Trophoblast cell (in vitro differentiated cells and primary cell): ENCODE measurements around the gene THAP3.

ENCODE experiments used
- DNase-seq, 2 donors: peaks; one replicate each; pipeline ENCODE4 v3.0.0-alpha.2; 2016
- H2AFZ ChIP-seq: 2 replicates; pipeline ENCODE4 v1.6.1; 2013; ENCODE audit warnings: low read length, moderate library complexity, mild to moderate bottlenecking; ENCODE audit not compliant: insufficient read depth, poor library complexity
- H2AK5ac ChIP-seq: 2 replicates; pipeline ENCODE4 v1.6.1; 2013; ENCODE audit warnings: mild to moderate bottlenecking, low read length
- H2BK120ac ChIP-seq: 2 replicates; pipeline ENCODE4 v1.6.1; 2013; ENCODE audit warnings: low read length, mild to moderate bottlenecking, moderate library complexity; ENCODE audit not compliant: insufficient read depth, poor library complexity
- H2BK12ac ChIP-seq: 2 replicates; pipeline ENCODE4 v1.6.1; 2013; ENCODE audit warnings: mild to moderate bottlenecking, low read length, moderate library complexity
- H2BK5ac ChIP-seq: 2 replicates; pipeline ENCODE4 v1.6.1; 2013; ENCODE audit warnings: low read length, low read depth, moderate library complexity, mild to moderate bottlenecking; ENCODE audit not compliant: poor library complexity
- H3K14ac ChIP-seq: 2 replicates; pipeline ENCODE4 v1.6.1; 2013; ENCODE audit warnings: mild to moderate bottlenecking, low read length
- H3K18ac ChIP-seq: 2 replicates; pipeline ENCODE4 v1.6.1; 2013; ENCODE audit warnings: mild to moderate bottlenecking, low read length
- H3K23ac ChIP-seq: 2 replicates; pipeline ENCODE4 v1.6.1; 2013; ENCODE audit warnings: low read length
- H3K27ac ChIP-seq: 2 replicates; pipeline ENCODE4 v1.5.1; 2013; ENCODE audit warnings: low read depth, mild to moderate bottlenecking, inconsistent platforms, low read length, moderate library complexity
- H3K27me3 ChIP-seq: 2 replicates; pipeline ENCODE4 v1.6.1; 2013; ENCODE audit warnings: inconsistent platforms, mild to moderate bottlenecking, low read length, moderate library complexity; ENCODE audit not compliant: insufficient read depth
- H3K36me3 ChIP-seq, 2 experiments: 1 replicate in 1 of 2; 2 replicates in 1 of 2; pipeline ENCODE4 v1.6.1; 2013; ENCODE audit warnings: low read length in 2 of 2, mild to moderate bottlenecking in 2 of 2, moderate library complexity in 1 of 2; ENCODE audit not compliant: insufficient read depth in 2 of 2, control insufficient read depth in 1 of 2
- H3K4ac ChIP-seq: 2 replicates; pipeline ENCODE4 v1.6.1; 2013; ENCODE audit warnings: low read depth, mild to moderate bottlenecking, low read length, moderate library complexity
- H3K4me1 ChIP-seq, 2 experiments: 1 replicate in 1 of 2; 2 replicates in 1 of 2; pipeline ENCODE4 v1.6.1; 2013; ENCODE audit warnings: low read length in 2 of 2, mild to moderate bottlenecking in 2 of 2, moderate library complexity in 1 of 2; ENCODE audit not compliant: insufficient read depth in 2 of 2, control insufficient read depth in 1 of 2
- H3K4me2 ChIP-seq: 2 replicates; pipeline ENCODE4 v1.6.1; 2013; ENCODE audit warnings: inconsistent platforms, mild to moderate bottlenecking, low read length, moderate library complexity
- H3K4me3 ChIP-seq: 2 replicates; pipeline ENCODE4 v1.5.1; 2013; ENCODE audit warnings: mild to moderate bottlenecking, low read depth, low read length, inconsistent platforms
- H3K79me1 ChIP-seq: one replicate; pipeline ENCODE4 v1.6.1; 2013; ENCODE audit warnings: low read length
- H3K79me2 ChIP-seq: 2 replicates; pipeline ENCODE4 v1.6.1; 2013; ENCODE audit warnings: low read length, mild to moderate bottlenecking; ENCODE audit not compliant: control insufficient read depth, insufficient read depth, poor library complexity
- H3K9ac ChIP-seq: 2 replicates; pipeline ENCODE4 v1.6.1; 2013; ENCODE audit warnings: mild to moderate bottlenecking, low read length
- H3K9me3 ChIP-seq: 2 replicates; pipeline ENCODE4 v1.6.1; 2013; ENCODE audit warnings: low read depth, mild to moderate bottlenecking, control low read depth, inconsistent platforms, low read length; ENCODE audit not compliant: insufficient read depth
- H4K12ac ChIP-seq: 2 replicates; pipeline ENCODE4 v1.6.1; 2013; ENCODE audit warnings: low read depth, mild to moderate bottlenecking, low read length, moderate library complexity
- H4K8ac ChIP-seq: 2 replicates; pipeline ENCODE4 v1.6.1; 2013; ENCODE audit warnings: low read depth, mild to moderate bottlenecking, low read length, moderate library complexity
- H4K91ac ChIP-seq: one replicate; pipeline ENCODE4 v1.6.1; 2013; ENCODE audit warnings: low read depth, mild to moderate bottlenecking, low read length, moderate library complexity
- WGBS: extraction: QIAGEN DNeasy Blood & Tissue Kit; methylation state at CpG from one replicate; pipeline ENCODE4 v1.1.7; 2013; ENCODE audit warnings: missing lambda C conversion rate; ENCODE audit not compliant: insufficient read length, insufficient coverage; ENCODE audit errors: extremely low coverage; 5-methylcytosine and 5-hydroxymethylcytosine counted together

The THAP3 gene

DNA sequence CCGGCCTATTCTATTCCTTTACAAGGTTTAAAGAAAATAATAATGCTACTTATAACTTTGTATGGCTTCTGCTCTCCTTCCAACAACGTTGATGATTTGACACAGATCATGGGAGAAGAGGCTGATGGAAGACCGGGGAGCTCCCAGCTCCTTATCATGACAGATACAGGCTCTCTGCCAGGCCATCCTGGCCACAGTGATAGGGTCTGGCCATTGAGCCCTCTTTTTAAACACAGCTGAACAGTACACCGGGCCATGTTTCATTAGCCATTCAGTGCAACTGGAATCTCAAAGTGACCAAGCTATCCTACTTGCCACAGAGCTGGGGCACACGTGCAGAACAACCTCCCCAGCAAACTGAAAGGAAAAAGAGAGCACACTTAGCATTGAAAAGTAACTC is 42.0 kb downstream of the THAP3 start:
- Histone ChIP-seq H2BK12ac (no peak overlapping the region), H4K8ac (no peak overlapping the region), H3K4me1 (no peaks in the 10 kb centered on the region), H3K27ac (no peak overlapping the region), H3K79me2 (no peaks in the 10 kb centered on the region), H3K14ac (no peak overlapping the region), H3K18ac (no peak overlapping the region), H3K4me2 (no peak overlapping the region), H2AFZ (no peak overlapping the region), H4K12ac (no peak overlapping the region), H3K4ac (no peak overlapping the region), H3K23ac (no peak overlapping the region), H3K4me3 (no peak overlapping the region), H3K27me3 (no peaks in the 10 kb centered on the region), H3K9me3 (no peaks in the 10 kb centered on the region), H2BK5ac (no peak overlapping the region), H3K9ac (no peak overlapping the region), H2BK120ac (no peak overlapping the region), H2AK5ac (no peak overlapping the region), H3K36me3 (peaks cover 26 to 37% of the 10 kb centered on the region in 2 experiments), H3K79me1 (no peaks in the 10 kb centered on the region), H4K91ac (no peak overlapping the region)
- no peak for DNase-seq
- WGBS = no CpG with 5 or more reads among the region's 5 CpGs

DNA sequence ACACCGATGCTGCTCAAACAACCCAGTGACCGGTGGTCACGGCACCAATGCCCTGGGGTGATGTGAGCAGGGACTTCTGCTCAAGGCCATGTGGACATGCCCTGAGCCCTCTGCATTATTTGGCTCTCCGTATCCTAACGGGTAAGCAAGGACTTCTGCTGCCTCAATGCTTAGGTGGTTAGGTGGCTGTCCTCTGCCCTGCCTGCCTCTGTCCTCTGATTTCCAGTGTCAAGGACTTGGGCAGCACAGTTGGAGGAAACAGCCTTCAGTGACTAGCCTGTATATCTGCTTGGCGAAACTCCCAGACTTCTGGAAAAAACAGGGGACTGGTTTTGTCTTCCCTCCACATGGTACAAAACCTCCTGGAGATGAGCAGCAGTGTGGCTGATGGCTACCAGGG is 42.5 kb downstream of the THAP3 start:
- Histone ChIP-seq H3K18ac (no peak overlapping the region), H2AFZ (no peak overlapping the region), H3K9me3 (no peaks in the 10 kb centered on the region), H3K14ac (no peak overlapping the region), H3K4me3 (no peak overlapping the region), H3K27ac (no peak overlapping the region), H3K79me1 (no peaks in the 10 kb centered on the region), H3K27me3 (no peaks in the 10 kb centered on the region), H2AK5ac (no peak overlapping the region), H4K12ac (no peak overlapping the region), H3K4me2 (no peak overlapping the region), H4K8ac (no peak overlapping the region), H4K91ac (no peak overlapping the region), H3K9ac (no peak overlapping the region), H2BK120ac (no peak overlapping the region), H2BK5ac (no peak overlapping the region), H3K4me1 (no peaks in the 10 kb centered on the region), H2BK12ac (no peak overlapping the region), H3K4ac (no peak overlapping the region), H3K36me3 (peaks cover 26 to 36% of the 10 kb centered on the region in 2 experiments), H3K23ac (no peak overlapping the region), H3K79me2 (no peaks in the 10 kb centered on the region)
- no peak for DNase-seq
- WGBS = no CpG with 5 or more reads among the region's 6 CpGs

DNA sequence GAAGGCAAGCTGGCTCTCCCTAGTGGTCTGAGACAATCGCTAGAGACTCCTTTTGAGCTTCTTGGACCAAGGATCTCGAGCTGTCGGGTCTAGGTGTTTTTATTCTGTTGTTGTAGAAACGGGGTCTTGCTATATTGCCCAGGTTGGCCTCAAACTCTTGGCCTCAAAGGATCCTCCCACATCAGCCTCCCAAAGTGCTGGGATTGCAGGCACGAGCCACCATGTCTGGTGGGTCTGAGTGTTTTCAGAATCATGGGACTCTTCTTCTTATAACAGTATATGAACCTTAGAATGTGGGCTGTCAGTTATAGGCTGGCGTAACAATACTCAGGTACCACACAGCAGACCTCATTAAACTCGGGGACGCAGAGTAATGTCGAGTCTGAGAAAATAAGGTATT is 43.8 kb downstream of the THAP3 start:
- no peaks in the 10 kb centered on the region for H3K79me2 ChIP-seq
- no peak overlapping the region for H3K27ac ChIP-seq
- peaks cover 26 to 29% of the 10 kb centered on the region in 2 experiments for H3K36me3 ChIP-seq
- no peak overlapping the region for H3K9ac ChIP-seq
- no peak overlapping the region for H3K4ac ChIP-seq
- no peak overlapping the region for H3K18ac ChIP-seq
- H2BK120ac ChIP-seq = no peak overlapping the region
- no peak overlapping the region for H3K14ac ChIP-seq
- H2BK5ac ChIP-seq = no peak overlapping the region
- H4K91ac ChIP-seq = no peak overlapping the region
- H3K9me3 ChIP-seq = no peaks in the 10 kb centered on the region
- H2AFZ ChIP-seq = no peak overlapping the region
- H2AK5ac ChIP-seq = no peak overlapping the region
- H3K4me2 ChIP-seq = no peak overlapping the region
- no peaks in the 10 kb centered on the region for H3K27me3 ChIP-seq
- H3K4me1 ChIP-seq = peaks cover 0 to 2% of the 10 kb centered on the region in 2 experiments
- no peak overlapping the region for H3K4me3 ChIP-seq
- no peak overlapping the region for H3K23ac ChIP-seq
- WGBS = no CpG with 5 or more reads among the region's 9 CpGs
- H4K12ac ChIP-seq = no peak overlapping the region
- no peaks in the 10 kb centered on the region for H3K79me1 ChIP-seq
- no peak overlapping the region for H4K8ac ChIP-seq
- DNase-seq = no peak
- H2BK12ac ChIP-seq = no peak overlapping the region

DNA sequence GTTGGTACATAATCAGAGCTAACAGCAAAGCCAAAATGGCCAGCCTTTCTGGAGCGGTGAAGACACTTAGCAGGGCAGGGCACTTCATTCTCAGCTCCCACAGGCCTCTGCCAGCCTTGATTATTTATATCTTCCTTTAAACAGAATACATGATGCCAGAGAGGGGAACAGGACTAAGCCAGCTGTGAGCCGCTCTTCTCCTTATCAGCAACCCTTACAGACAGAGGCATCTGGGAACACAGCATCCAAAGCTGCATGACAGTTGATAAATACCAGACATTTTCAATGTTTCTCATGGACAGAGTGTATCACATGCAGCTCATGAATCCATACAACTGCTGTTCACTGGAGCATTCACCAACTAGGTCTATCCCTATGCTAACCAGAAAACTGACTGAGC is 47.9 kb downstream of the THAP3 start:
- H3K4me3 ChIP-seq = no peak overlapping the region
- DNase-seq = no peak
- H4K12ac ChIP-seq = no peak overlapping the region
- no peak overlapping the region for H3K9ac ChIP-seq
- no peak overlapping the region for H3K27ac ChIP-seq
- H3K14ac ChIP-seq = no peak overlapping the region
- no peak overlapping the region for H2AK5ac ChIP-seq
- H3K9me3 ChIP-seq = no peaks in the 10 kb centered on the region
- no peaks in the 10 kb centered on the region for H3K79me2 ChIP-seq
- peaks cover 2% of the 10 kb centered on the region in 2 experiments for H3K4me1 ChIP-seq
- no CpG with 5 or more reads among the region's 2 CpGs for WGBS
- peaks cover 11 to 19% of the 10 kb centered on the region in 2 experiments for H3K36me3 ChIP-seq
- no peak overlapping the region for H3K4me2 ChIP-seq
- H2AFZ ChIP-seq = no peak overlapping the region
- H2BK5ac ChIP-seq = no peak overlapping the region
- no peak overlapping the region for H4K8ac ChIP-seq
- H2BK12ac ChIP-seq = no peak overlapping the region
- H3K4ac ChIP-seq = no peak overlapping the region
- no peaks in the 10 kb centered on the region for H3K27me3 ChIP-seq
- H3K79me1 ChIP-seq = no peaks in the 10 kb centered on the region
- H3K18ac ChIP-seq = no peak overlapping the region
- no peak overlapping the region for H2BK120ac ChIP-seq
- no peak overlapping the region for H4K91ac ChIP-seq
- H3K23ac ChIP-seq = no peak overlapping the region
